ENCODE measurements around the gene RUBCN. TPM values are rescaled to one million over a fixed set of nuclear protein-coding genes. Genes with fewer than 3 reads are reported as not detected.
"Not testable (repeated sequence)": the region's sequence is repeated elsewhere in the genome, so short reads cannot be mapped to it uniquely, and the experiment has no call there.

Gene RUBCN
- total RNA-seq, 1 donor from 2014 or later: 3.7 TPM

DNA sequence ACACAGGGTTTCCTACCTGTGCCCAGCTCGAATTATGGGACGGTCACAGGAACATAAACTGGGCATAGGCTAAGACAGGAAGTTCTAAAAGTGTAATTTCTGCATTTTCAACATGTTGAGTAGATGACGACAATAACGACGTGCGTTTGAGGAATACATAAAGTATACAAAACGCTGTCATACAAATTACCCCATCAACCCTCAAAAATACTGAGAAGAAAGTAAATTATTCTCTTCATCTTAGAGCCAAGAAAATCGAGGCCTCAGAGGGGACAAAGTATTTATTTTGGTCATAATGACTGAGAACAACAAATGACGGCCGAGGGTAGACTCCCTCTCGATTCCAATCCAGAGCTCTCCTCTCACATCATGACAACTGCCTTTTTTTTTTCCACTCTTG, 60.8 kb downstream of the RUBCN start:
- H3K27me3 ChIP-seq (ENCODE audit: control insufficient read depth in 3 of 3, insufficient read depth in 3 of 3, low read length in 3 of 3): no peaks in the 10 kb centered on the region
- H3K4me1 ChIP-seq (ENCODE audit: control insufficient read depth in 3 of 3, insufficient read depth in 3 of 3, low read length in 3 of 3): peaks cover 0 to 2% (median 0%) of the 10 kb centered on the region in 3 donors
- H3K9me3 ChIP-seq (ENCODE audit: control insufficient read depth in 3 of 3, low read length in 3 of 3): no peaks in the 10 kb centered on the region
- no peak overlapping the region for H3K27ac ChIP-seq (ENCODE audit: low read depth, low read length)
- no peak overlapping the region for H3K9ac ChIP-seq (ENCODE audit: low read depth in 1 of 3, low read length in 3 of 3)
- peaks cover 42 to 60% (median 57%) of the 10 kb centered on the region in 3 donors for H3K36me3 ChIP-seq (ENCODE audit: control insufficient read depth in 3 of 3, insufficient read depth in 3 of 3, low read length in 3 of 3)
- no peak overlapping the region for H3K4me3 ChIP-seq (ENCODE audit: low read length in 3 of 3)

DNA sequence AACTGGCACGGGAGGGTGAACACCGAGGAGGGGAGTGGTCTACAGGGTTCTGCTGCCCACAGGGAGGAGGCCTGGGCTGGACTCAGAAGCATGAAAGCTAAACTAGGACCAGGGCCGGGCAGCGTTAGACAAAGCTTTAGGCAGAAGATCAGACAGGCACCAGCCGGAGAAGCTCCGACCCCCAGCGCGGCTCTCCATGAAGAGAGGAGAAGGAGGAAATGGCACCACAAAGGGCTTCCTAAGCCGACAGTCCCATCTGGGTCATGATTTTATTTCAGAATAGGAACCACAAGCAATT, 61.2 kb downstream of the RUBCN start:
- Histone ChIP-seq H3K27me3 (ENCODE audit: control insufficient read depth in 3 of 3, insufficient read depth in 3 of 3, low read length in 3 of 3) (no peaks in the 10 kb centered on the region), H3K9me3 (ENCODE audit: control insufficient read depth in 3 of 3, low read length in 3 of 3) (no peaks in the 10 kb centered on the region), H3K36me3 (ENCODE audit: control insufficient read depth in 3 of 3, insufficient read depth in 3 of 3, low read length in 3 of 3) (peaks cover 39 to 57% (median 53%) of the 10 kb centered on the region in 3 donors), H3K4me1 (ENCODE audit: control insufficient read depth in 3 of 3, insufficient read depth in 3 of 3, low read length in 3 of 3) (peaks cover 0 to 2% (median 0%) of the 10 kb centered on the region in 3 donors), H3K4me3 (ENCODE audit: low read length in 3 of 3) (no peak overlapping the region), H3K27ac (ENCODE audit: low read depth, low read length) (no peak overlapping the region), H3K9ac (ENCODE audit: low read depth in 1 of 3, low read length in 3 of 3) (no peak overlapping the region)

DNA sequence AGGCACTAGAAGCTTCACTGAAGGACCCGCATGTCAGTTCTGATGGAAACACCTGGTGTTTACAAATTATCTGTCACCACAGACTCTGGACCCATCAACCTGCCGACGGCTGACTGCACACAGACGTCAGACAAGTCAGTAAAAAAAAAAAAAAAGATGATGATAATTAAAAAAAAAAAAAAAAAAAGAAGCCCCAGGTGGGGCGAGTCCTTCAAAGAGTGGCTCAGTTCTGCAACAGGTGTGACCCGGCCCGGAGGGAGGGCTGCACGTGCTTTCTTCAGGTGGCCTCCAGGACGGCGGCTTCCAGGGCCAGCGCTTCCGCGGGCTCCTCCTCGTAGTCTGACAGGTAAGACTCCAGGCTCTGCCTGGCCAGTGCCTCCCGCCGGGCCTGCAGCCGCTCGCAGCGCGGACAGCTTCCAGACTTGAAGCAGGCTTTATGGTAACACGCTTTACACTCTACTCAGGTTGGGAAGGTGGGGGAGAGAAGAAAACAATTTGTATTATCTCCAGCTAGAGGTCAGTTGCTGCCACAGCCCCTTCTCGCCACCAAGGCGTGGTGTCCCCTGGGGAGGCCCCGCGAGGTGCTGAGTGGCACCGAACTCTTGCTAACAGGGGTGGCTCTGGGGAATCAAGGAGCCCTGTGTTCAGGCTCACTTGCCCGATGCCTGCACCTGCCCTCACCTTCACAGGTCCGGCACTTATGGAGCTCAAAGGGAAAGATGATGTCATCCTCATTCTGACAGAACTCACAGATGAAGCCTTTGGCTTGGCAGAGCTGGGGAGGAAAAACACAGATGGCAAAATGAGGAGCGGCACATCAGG, 61.8 kb downstream of the RUBCN start:
- H3K27ac ChIP-seq (ENCODE audit: low read depth, low read length): no peak overlapping the region
- H3K27me3 ChIP-seq (ENCODE audit: control insufficient read depth in 3 of 3, insufficient read depth in 3 of 3, low read length in 3 of 3): no peaks in the 10 kb centered on the region
- no peaks in the 10 kb centered on the region for H3K9me3 ChIP-seq (ENCODE audit: control insufficient read depth in 3 of 3, low read length in 3 of 3)
- no peak overlapping the region for H3K4me3 ChIP-seq (ENCODE audit: low read length in 3 of 3)
- H3K9ac ChIP-seq (ENCODE audit: low read depth in 1 of 3, low read length in 3 of 3): no peak overlapping the region
- H3K4me1 ChIP-seq (ENCODE audit: control insufficient read depth in 3 of 3, insufficient read depth in 3 of 3, low read length in 3 of 3): peaks cover 0 to 2% (median 0%) of the 10 kb centered on the region in 3 donors
- H3K36me3 ChIP-seq (ENCODE audit: control insufficient read depth in 3 of 3, insufficient read depth in 3 of 3, low read length in 3 of 3): peaks cover 36 to 54% (median 51%) of the 10 kb centered on the region in 3 donors

DNA sequence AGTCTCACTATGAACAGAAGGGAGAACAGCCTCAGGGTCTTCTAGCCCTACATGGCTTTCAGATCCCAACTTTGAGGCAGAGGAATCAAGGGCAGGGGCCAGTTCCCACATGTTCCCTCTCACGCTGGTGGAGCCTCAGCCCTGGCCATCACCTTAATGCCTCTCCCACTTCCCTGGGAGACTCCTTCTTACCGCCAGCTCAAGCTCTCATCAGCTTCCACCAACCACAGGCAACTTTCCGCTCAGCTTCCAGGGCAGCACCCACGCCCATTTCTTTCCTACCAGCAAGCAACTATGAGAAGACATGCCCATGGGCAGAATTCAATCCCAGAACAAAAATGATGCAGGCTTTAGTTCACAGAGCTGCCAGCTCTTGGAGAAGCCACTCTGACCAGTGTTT, 63.5 kb downstream of the RUBCN start:
- H3K27me3 ChIP-seq (ENCODE audit: control insufficient read depth in 3 of 3, insufficient read depth in 3 of 3, low read length in 3 of 3): no peaks in the 10 kb centered on the region
- peaks cover 34 to 54% (median 50%) of the 10 kb centered on the region in 3 donors for H3K36me3 ChIP-seq (ENCODE audit: control insufficient read depth in 3 of 3, insufficient read depth in 3 of 3, low read length in 3 of 3)
- H3K4me1 ChIP-seq (ENCODE audit: control insufficient read depth in 3 of 3, insufficient read depth in 3 of 3, low read length in 3 of 3): peaks cover 0 to 2% (median 0%) of the 10 kb centered on the region in 3 donors
- no peak overlapping the region for H3K27ac ChIP-seq (ENCODE audit: low read depth, low read length)
- H3K9me3 ChIP-seq (ENCODE audit: control insufficient read depth in 3 of 3, low read length in 3 of 3): no peaks in the 10 kb centered on the region
- H3K4me3 ChIP-seq (ENCODE audit: low read length in 3 of 3): no peak overlapping the region
- H3K9ac ChIP-seq (ENCODE audit: low read depth in 1 of 3, low read length in 3 of 3): no peak overlapping the region

DNA sequence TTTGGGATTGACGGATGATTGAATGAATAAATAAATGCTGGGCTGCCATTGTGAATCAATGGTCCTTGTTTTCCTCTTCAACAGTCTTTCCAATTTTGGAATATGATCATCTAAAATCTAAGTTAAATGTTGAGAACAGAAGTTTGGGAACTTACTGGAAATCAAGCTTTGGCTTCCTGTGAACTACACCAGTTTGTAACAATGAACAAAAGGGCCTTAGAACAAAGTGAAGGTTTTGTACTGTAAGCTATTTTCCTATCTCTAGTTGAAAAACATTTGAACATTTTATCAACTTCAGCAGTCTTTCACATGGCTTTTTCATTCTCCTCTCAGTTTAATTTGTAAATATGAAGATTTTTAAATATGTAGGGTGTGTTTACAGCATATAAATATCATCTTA, 66.3 kb downstream of the RUBCN start:
- H3K27me3 ChIP-seq (ENCODE audit: control insufficient read depth in 3 of 3, insufficient read depth in 3 of 3, low read length in 3 of 3): no peaks in the 10 kb centered on the region
- no peak overlapping the region for H3K9ac ChIP-seq (ENCODE audit: low read depth in 1 of 3, low read length in 3 of 3)
- peaks cover 18 to 35% (median 33%) of the 10 kb centered on the region in 3 donors for H3K36me3 ChIP-seq (ENCODE audit: control insufficient read depth in 3 of 3, insufficient read depth in 3 of 3, low read length in 3 of 3)
- H3K4me3 ChIP-seq (ENCODE audit: low read length in 3 of 3): no peak overlapping the region
- H3K4me1 ChIP-seq (ENCODE audit: control insufficient read depth in 3 of 3, insufficient read depth in 3 of 3, low read length in 3 of 3): no peaks in the 10 kb centered on the region
- no peak overlapping the region for H3K27ac ChIP-seq (ENCODE audit: low read depth, low read length)
- H3K9me3 ChIP-seq (ENCODE audit: control insufficient read depth in 3 of 3, low read length in 3 of 3): no peaks in the 10 kb centered on the region

DNA sequence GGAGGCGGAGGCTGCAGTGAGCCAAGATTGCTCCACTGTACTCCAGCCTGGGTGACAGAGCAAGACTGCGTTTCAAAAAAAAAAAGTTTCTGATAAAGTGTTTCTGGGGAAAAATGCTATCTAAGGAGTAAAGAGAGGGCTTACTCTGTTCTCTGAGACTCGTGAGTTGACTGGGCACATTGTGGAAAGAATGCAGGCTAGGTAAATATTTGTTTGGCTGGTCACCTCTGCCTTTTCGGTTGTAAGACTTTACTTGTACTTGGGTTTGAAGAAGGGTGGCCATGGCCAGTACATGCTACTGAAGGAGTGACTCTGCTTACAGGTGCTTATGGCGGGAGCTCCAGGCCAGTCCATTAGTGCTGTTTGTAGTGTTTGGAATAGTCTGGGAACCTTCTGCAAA, 68.7 kb downstream of the RUBCN start:
- Histone ChIP-seq H3K36me3 (ENCODE audit: control insufficient read depth in 3 of 3, insufficient read depth in 3 of 3, low read length in 3 of 3) (peaks cover under 1 to 13% (median 13%) of the 10 kb centered on the region in 3 donors), H3K4me3 (ENCODE audit: low read length in 3 of 3) (no peak overlapping the region), H3K9ac (ENCODE audit: low read depth in 1 of 3, low read length in 3 of 3) (no peak overlapping the region), H3K9me3 (ENCODE audit: control insufficient read depth in 3 of 3, low read length in 3 of 3) (no peaks in the 10 kb centered on the region), H3K27me3 (ENCODE audit: control insufficient read depth in 3 of 3, insufficient read depth in 3 of 3, low read length in 3 of 3) (no peaks in the 10 kb centered on the region), H3K27ac (ENCODE audit: low read depth, low read length) (no peak overlapping the region), H3K4me1 (ENCODE audit: control insufficient read depth in 3 of 3, insufficient read depth in 3 of 3, low read length in 3 of 3) (peaks cover 0 to 4% (median 3%) of the 10 kb centered on the region in 3 donors)

DNA sequence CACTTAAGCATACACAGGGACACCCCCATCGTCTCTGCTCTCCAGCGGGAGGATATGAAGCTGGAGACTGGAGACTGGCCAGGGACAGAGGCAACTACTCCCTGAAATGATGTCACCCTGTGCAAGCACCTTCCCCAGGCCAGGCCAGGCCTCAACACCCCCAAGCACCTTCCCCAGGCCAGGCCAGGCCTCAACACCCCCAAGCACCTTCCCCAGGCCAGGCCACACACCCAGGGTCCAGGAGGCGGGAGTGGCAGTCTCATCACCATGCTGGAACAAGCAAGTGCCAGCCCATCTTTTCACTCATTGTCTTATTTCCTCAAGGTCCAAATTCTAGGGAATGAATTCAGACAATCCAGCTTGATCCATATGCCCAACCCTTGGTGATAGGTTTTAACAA, 69.4 kb downstream of the RUBCN start:
- H3K4me3 ChIP-seq (ENCODE audit: low read length in 3 of 3); H3K4me1 ChIP-seq (ENCODE audit: control insufficient read depth in 3 of 3, insufficient read depth in 3 of 3, low read length in 3 of 3); H3K27ac ChIP-seq (ENCODE audit: low read depth, low read length); H3K9me3 ChIP-seq (ENCODE audit: control insufficient read depth in 3 of 3, low read length in 3 of 3); H3K27me3 ChIP-seq (ENCODE audit: control insufficient read depth in 3 of 3, insufficient read depth in 3 of 3, low read length in 3 of 3); H3K9ac ChIP-seq (ENCODE audit: low read depth in 1 of 3, low read length in 3 of 3); H3K36me3 ChIP-seq (ENCODE audit: control insufficient read depth in 3 of 3, insufficient read depth in 3 of 3, low read length in 3 of 3): not testable (repeated sequence)

DNA sequence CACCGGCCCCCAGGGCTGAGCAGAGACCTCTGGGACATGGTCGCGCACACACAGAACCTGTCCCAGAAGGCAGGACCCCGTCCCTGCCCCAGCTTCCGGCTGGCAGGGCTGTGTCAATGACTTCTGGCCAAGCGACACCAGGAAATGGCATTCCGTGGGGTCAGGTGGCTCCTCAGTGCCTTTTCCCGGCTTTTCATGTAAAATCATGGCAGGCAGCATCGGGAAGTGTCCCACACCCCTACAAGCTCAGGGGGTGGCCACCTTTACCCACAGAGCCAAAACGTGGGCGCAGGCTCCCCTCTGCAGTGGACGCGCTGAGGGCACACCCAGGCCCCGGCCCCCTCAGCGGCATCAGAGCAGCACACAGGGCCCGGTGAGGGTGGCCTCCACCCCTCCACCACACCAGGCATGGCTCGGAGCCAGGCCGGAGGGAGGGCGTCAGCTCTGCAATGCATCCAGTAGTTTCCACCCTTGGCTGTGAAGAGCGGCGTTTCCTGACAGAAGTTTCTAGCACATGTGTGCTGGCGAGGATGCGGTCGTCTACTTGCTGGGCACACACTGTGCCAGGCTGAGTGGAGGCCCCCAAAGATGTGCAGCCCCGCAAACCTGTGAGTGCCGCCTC, 70.4 kb downstream of the RUBCN start:
- H3K4me1 ChIP-seq (ENCODE audit: control insufficient read depth in 3 of 3, insufficient read depth in 3 of 3, low read length in 3 of 3); H3K36me3 ChIP-seq (ENCODE audit: control insufficient read depth in 3 of 3, insufficient read depth in 3 of 3, low read length in 3 of 3); H3K9ac ChIP-seq (ENCODE audit: low read depth in 1 of 3, low read length in 3 of 3); H3K27me3 ChIP-seq (ENCODE audit: control insufficient read depth in 3 of 3, insufficient read depth in 3 of 3, low read length in 3 of 3); H3K9me3 ChIP-seq (ENCODE audit: control insufficient read depth in 3 of 3, low read length in 3 of 3); H3K4me3 ChIP-seq (ENCODE audit: low read length in 3 of 3); H3K27ac ChIP-seq (ENCODE audit: low read depth, low read length): not testable (repeated sequence)

DNA sequence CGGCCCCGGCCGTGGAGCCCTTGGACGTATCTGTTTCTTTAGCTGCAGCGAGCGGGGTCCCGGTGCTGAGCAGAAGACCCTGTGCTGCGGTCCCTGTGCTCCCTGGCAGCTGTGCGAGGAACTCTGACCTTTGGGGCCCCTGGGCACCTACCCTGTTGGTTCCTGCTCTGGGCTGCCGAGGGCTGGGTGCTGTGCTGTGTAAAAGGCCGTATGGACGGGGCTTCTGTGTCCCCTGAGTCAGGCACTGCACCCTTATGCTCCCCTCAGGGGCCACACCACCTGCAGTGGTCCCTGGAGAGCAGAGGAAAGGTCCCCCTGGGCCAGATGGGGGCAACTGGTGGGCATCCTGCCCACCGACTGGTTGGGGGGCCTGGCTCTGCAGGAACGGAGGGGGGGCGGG, 71.2 kb downstream of the RUBCN start:
- not testable (repeated sequence) for H3K9ac ChIP-seq (ENCODE audit: low read depth in 1 of 3, low read length in 3 of 3); H3K27ac ChIP-seq (ENCODE audit: low read depth, low read length); H3K27me3 ChIP-seq (ENCODE audit: control insufficient read depth in 3 of 3, insufficient read depth in 3 of 3, low read length in 3 of 3); H3K4me3 ChIP-seq (ENCODE audit: low read length in 3 of 3); H3K9me3 ChIP-seq (ENCODE audit: control insufficient read depth in 3 of 3, low read length in 3 of 3); H3K36me3 ChIP-seq (ENCODE audit: control insufficient read depth in 3 of 3, insufficient read depth in 3 of 3, low read length in 3 of 3); H3K4me1 ChIP-seq (ENCODE audit: control insufficient read depth in 3 of 3, insufficient read depth in 3 of 3, low read length in 3 of 3)

DNA sequence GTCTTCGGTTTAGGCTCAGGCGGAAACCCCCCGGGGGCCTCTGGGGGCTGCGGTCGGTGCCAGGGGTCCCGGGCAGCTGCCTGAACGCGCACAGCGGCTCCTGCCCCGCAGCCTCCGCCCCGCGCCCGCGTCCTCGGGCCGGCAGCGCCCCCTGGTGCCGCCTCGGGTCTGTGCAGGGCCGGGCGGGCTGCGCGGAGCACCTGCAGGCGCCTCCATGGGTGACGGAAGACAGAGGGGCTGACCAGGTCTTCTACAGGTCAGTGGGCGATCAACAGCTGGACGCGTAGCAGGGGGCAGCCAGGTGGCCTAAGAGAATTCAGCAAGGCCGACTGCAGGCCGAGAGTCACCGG, 71.6 kb downstream of the RUBCN start:
- H3K4me3 ChIP-seq (ENCODE audit: low read length in 3 of 3); H3K27me3 ChIP-seq (ENCODE audit: control insufficient read depth in 3 of 3, insufficient read depth in 3 of 3, low read length in 3 of 3); H3K9ac ChIP-seq (ENCODE audit: low read depth in 1 of 3, low read length in 3 of 3); H3K36me3 ChIP-seq (ENCODE audit: control insufficient read depth in 3 of 3, insufficient read depth in 3 of 3, low read length in 3 of 3); H3K4me1 ChIP-seq (ENCODE audit: control insufficient read depth in 3 of 3, insufficient read depth in 3 of 3, low read length in 3 of 3); H3K9me3 ChIP-seq (ENCODE audit: control insufficient read depth in 3 of 3, low read length in 3 of 3); H3K27ac ChIP-seq (ENCODE audit: low read depth, low read length): not testable (repeated sequence)

Measured in skeletal muscle tissue (tissue), 4 donors.